Ovary (tissue), 3 donors: ENCODE measurements around the gene EPHB1.

Source experiments
- EP300 ChIP-seq: sonication (generic); formaldehyde crosslinking; IDR thresholded peaks from one replicate; pipeline ENCODE4 v1.6.1; 2017; ENCODE audit warnings: antibody characterized with exemption
- POLR2A ChIP-seq: fragments of 450-650 bp; IDR thresholded peaks from one replicate; pipeline ENCODE4 v1.6.1; 2017; ENCODE audit warnings: antibody characterized with exemption, mild to moderate bottlenecking, moderate library complexity
- TF ChIP-seq, protein P1 (sequence below), 3 donors: fragments of 450-650 bp in 2 of 3; fragments of 200-600 bp in 1 of 3; IDR thresholded peaks; one replicate each; pipeline versions ENCODE4 v1.5.1 to v1.8.0; 2016 to 2022; ENCODE audit warnings: antibody characterized with exemption in 3 of 3, mild to moderate bottlenecking in 1 of 3
- donor health status: DM: no; HTN: no; CAD: no.

- TF ChIP-seq, protein P1, sequence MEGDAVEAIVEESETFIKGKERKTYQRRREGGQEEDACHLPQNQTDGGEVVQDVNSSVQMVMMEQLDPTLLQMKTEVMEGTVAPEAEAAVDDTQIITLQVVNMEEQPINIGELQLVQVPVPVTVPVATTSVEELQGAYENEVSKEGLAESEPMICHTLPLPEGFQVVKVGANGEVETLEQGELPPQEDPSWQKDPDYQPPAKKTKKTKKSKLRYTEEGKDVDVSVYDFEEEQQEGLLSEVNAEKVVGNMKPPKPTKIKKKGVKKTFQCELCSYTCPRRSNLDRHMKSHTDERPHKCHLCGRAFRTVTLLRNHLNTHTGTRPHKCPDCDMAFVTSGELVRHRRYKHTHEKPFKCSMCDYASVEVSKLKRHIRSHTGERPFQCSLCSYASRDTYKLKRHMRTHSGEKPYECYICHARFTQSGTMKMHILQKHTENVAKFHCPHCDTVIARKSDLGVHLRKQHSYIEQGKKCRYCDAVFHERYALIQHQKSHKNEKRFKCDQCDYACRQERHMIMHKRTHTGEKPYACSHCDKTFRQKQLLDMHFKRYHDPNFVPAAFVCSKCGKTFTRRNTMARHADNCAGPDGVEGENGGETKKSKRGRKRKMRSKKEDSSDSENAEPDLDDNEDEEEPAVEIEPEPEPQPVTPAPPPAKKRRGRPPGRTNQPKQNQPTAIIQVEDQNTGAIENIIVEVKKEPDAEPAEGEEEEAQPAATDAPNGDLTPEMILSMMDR (IDR thresholded peaks at IDR 0.05) = no peak
- TF ChIP-seq EP300 (no peak), POLR2A (no peak)
These were observed 362.1 kb downstream of the EPHB1 start for GRCh38 chr3:135157045-135157740.
